Epithelial cell of prostate (primary cell): ENCODE data around the gene NDST3.

Source experiments
- DNase-seq: peaks from one replicate; pipeline ENCODE4 v3.0.0-alpha.2; 2011; ENCODE audit warnings: low read depth, low spot score
- H3K27ac ChIP-seq: fragments of 450-650 bp; 2 replicates; pipeline ENCODE4 v1.5.1; 2017; ENCODE audit warnings: mild to moderate bottlenecking

The NDST3 gene

DNA sequence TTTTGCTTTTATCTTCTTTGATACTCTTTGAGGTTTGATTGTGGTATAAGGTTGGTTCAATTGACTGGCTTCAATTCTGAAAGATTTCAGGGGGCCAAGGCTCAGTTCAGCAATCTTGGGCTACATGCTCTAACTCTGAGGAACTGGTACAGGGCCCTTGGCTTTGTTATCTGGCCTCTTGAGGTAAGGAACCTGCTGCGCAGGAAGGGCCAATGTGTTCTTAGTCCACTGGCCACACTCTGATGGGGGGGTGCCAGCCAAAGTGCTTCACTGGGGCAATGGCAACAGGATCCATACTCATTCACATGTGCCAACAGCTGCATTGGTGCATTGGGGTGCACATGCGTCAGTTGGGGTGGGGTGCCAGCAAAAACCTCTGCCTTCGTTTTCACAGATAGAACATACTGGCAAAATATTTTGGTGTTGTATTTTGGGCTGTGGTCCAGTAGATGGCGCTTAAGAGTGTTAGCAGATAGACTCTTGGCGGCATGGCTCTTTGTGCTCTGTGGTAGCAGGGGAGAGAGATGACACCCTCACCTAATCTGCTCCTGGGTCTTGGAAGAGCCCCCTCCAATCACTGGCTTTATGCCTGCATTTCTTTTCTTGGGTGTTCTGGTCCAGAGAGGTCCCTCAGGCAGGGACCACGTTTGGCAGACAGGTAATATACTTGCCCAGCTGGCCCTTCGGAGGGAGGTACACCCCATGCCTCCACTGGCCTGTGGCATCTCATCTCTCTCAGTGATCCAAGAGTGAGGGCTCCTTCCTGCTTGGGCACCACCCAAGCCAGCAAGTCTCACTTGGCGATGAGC, 42.9 kb downstream of the NDST3 start:
- H3K27ac ChIP-seq = no peak overlapping the region
- DNase-seq = no peak

DNA sequence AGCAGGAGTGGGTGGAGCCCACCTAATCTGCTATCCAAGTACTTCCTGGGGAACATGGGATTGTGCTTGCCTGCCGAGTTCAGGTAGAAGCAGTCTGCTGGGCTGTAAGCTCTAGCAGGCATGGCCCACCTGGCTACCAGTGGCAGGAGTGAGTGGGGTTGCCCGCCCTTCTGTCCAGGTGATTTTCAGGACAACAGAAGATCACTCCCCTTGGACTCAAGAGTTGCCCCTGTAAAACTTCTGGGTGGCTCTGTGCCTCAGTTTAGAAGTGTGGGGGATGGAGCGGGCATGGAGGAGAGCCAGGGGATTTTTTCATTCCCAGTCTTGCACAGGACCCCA, 43.5 kb downstream of the NDST3 start:
- DNase-seq = no peak

DNA sequence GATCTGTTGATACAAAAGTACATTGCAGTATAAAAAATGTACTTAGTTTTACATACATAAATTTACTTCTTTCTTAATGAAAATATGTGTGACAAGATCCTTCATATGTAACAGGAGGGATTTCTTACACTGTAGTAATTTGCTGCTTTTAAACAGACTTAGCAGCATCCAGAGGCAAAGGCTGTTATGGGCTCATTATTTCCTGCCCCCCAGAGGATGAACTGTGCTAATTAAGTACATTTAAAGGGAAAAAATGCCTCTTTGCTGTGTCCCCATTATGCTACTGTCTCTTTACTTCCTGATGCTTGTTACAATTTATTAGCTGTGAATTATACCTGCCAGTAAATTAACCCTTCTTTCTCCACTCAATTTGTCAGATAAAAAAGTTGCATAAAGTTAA, 47.1 kb downstream of the NDST3 start:
- H3K27ac ChIP-seq = no peak overlapping the region
- DNase-seq = no peak

More for the DNA sequence above, 43.5 kb downstream of the NDST3 start:
- no peak overlapping the region for H3K27ac ChIP-seq

GRCh38 chr4:118082182-118082581, 47.9 kb downstream of the NDST3 start:
- H3K27ac ChIP-seq = no peak overlapping the region
- no peak for DNase-seq

DNA sequence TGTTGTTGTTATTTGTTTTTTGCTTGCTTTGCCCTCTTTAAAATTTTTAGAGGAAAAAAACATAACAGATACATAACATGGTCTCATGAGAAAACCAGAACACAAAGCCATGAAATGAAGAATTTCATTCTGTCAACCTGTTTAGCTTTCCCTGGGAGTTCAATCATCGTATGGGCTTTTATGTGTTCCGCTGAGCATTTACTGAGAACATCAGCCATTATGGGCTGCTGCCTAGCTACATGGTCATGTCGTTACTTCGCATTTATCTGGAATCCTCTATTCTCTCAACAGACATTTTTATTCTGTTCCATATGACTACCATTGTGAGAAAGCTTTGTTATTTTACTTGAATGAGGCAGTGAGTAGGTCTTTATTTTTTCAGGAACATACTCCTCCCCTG, 51.4 kb downstream of the NDST3 start:
- H3K27ac ChIP-seq = no peak overlapping the region
- no peak for DNase-seq

GRCh38 chr4:118086344-118086743, 52.1 kb downstream of the NDST3 start:
- DNase-seq = peak; percentile 33
- no peak overlapping the region for H3K27ac ChIP-seq

DNA sequence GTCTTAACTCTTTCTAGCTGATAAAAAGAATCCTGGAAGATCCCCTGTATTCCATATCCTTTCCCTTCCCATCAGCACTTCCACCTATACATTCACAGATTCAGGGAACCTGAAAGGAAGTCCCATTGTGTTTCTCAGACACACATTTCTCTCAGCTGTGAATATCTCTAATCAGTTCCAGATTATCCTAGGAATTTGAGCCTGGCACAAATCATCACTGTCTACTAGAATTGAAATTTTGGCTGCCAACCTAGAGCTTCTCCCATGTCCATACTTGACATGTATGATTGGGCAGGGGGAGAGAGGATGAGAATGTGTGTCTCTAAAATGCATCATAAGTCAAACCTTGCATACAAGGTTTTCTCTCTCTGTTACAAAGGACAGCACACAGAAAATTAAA, 53.1 kb downstream of the NDST3 start:
- no peak for DNase-seq
- no peak overlapping the region for H3K27ac ChIP-seq

GRCh38 chr4:118099106-118099505, 64.8 kb downstream of the NDST3 start:
- DNase-seq = no peak
- H3K27ac ChIP-seq = no peak overlapping the region

DNA sequence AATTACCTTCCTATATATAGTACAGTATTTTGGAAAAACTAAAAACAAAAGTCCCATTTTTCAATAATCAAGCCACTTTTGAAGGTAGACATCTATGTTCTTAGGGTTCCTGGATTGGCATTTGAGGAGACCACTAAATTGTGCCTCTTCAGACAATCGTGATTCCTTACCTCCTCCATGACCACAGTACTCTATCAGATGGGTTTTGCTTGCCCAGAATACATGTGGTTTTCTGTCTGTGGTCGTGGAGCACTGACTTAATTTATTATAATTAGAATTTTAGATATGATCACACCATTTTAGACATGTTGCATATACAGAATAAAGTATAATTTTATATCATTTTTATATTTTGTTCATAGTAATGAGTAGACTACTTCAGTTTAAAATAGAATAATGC, 67.9 kb downstream of the NDST3 start:
- no peak for DNase-seq
- no peak overlapping the region for H3K27ac ChIP-seq

- DNase-seq = no peak
- H3K27ac ChIP-seq = no peak overlapping the region
Observed at GRCh38 chr4:118112117-118113046, 78.1 kb downstream of the NDST3 start.

DNA sequence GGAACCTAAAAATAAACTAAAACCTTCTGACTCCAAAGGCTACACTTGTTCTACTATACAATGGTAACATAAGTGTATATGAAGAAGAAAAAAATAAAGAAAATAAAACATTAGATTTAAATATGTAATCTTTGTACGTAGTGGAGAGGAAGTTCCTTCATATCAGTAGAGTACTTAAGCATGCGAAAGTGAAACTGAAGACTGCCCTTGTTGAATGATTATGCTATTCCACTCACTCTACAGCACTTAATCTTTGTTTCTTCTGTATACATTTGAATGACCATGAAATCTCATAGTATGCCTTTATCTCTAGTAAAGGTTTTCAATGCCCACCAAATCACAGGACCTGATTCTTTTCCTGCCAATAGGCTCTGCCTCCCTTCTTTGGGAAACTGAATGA, 78.9 kb downstream of the NDST3 start:
- no peak for DNase-seq
- H3K27ac ChIP-seq = no peak overlapping the region

GRCh38 chr4:118114720-118115119, 80.4 kb downstream of the NDST3 start:
- DNase-seq = no peak

DNA sequence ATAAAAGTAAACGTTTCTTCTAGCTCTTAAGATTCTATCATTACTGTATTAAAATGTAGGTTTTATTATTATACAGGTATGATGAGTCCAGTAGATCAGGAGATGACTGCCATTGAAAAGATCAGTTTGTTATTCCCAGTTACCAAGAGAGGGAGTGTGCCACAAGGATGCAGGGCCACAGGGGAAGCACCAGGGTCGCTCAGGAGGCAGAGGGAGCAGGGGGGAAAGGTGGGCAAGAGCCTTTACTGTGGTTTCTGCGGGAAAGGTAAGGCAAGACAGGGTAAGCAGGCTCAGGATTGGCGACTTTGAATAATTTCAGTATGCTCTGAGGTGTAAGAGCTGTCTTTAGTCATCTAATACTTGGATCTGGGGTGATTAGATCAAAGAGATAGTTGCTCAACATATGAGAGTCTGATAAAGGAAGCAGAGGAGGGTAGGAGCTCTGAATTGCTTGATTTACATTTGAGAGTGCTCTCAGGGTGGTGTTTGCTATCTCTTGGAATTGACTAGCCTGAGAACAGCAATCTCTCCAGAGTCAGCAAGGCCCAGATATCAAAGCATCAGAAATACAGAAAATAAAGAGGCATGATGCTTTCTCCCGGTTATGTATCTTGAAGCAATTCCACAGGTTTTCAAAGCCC, 86.0 kb downstream of the NDST3 start:
- no peak for DNase-seq
- no peak overlapping the region for H3K27ac ChIP-seq

More at GRCh38 chr4:118114720-118115119, 80.4 kb downstream of the NDST3 start:
- no peak overlapping the region for H3K27ac ChIP-seq

DNA sequence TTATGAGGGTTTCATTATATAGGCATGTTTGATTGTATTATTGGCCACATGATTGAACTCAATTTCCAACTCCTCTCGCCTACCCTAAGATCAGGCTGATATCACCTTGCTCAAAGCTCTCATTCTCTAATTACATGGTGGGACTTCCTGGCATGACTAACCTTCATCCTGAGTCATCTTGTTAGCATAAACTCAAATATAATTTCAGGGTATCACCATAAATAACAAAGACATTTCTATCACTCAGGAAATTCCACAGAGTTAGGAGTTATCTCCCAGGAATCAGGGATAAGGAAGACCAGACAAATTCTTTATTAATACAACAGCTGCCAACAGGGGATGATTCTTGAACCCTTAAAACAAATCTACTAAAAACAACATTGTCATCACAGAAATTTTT, 90.7 kb downstream of the NDST3 start:
- no peak for DNase-seq
- no peak overlapping the region for H3K27ac ChIP-seq

DNA sequence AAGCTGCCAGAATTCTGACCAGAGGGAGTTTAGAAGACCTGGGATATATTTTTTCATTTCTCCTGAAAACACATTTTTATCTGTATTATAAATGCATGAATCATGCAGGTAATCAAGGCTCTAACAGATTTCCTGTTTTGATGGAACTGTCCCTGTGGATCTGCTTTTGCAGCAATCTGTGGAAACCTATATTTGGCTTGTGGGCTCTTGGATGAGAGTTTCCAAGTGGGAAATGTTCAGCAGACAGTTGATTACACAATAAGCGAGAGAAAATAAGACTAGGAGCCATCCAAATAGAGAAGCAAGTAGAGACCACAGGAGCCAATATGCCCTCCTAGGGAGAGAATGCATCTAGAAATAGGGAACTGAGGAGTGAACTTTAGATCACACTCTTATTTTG, 105.0 kb downstream of the NDST3 start:
- DNase-seq = no peak
- no peak overlapping the region for H3K27ac ChIP-seq

DNA sequence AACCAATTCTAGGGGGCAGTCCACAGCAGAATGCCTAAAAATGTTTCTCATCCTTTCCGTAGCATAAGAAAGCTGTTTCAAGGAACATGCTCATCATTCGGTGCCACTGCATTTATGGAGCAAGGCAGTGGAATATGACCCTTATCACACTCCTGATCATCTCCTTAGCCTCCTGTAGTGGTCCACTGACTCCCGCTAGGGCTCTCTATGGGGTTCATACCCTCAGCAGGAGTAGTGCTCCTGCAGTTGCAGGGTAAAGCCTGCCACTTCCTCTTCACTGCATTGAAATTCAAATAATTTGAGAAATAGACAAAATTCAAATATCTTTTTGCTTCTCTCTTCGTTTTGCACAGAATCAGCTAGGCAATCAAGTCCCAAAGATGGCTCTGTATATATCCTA, 107.0 kb downstream of the NDST3 start:
- no peak for DNase-seq
- no peak overlapping the region for H3K27ac ChIP-seq

GRCh38 chr4:118154649-118155048, 120.4 kb downstream of the NDST3 start:
- DNase-seq = no peak
- no peak overlapping the region for H3K27ac ChIP-seq

GRCh38 chr4:118155516-118155915, 121.2 kb downstream of the NDST3 start:
- no peak overlapping the region for H3K27ac ChIP-seq
- no peak for DNase-seq

- no peak overlapping the region for H3K27ac ChIP-seq
- DNase-seq = no peak
Observed at GRCh38 chr4:118158763-118159375, 124.6 kb downstream of the NDST3 start.

GRCh38 chr4:118167306-118167705, 133.0 kb downstream of the NDST3 start:
- H3K27ac ChIP-seq = no peak overlapping the region
- no peak for DNase-seq

GRCh38 chr4:118171381-118171780, 137.1 kb downstream of the NDST3 start:
- no peak for DNase-seq
- H3K27ac ChIP-seq = no peak overlapping the region
